22Rv1 (cell line): ENCODE measurements around the gene PREP.

Experiments
- ZFX ChIP-seq: fragments of 450-650 bp; IDR thresholded peaks from 2 replicates; pipeline ENCODE4 v1.6.1; 2017; ENCODE audit warnings: antibody characterized with exemption, borderline replicate concordance
- TF ChIP-seq, protein P1 (sequence below): fragments of 450-650 bp; IDR thresholded peaks from 2 replicates; pipeline ENCODE4 v1.5.1; 2017; ENCODE audit warnings: mild to moderate bottlenecking

DNA sequence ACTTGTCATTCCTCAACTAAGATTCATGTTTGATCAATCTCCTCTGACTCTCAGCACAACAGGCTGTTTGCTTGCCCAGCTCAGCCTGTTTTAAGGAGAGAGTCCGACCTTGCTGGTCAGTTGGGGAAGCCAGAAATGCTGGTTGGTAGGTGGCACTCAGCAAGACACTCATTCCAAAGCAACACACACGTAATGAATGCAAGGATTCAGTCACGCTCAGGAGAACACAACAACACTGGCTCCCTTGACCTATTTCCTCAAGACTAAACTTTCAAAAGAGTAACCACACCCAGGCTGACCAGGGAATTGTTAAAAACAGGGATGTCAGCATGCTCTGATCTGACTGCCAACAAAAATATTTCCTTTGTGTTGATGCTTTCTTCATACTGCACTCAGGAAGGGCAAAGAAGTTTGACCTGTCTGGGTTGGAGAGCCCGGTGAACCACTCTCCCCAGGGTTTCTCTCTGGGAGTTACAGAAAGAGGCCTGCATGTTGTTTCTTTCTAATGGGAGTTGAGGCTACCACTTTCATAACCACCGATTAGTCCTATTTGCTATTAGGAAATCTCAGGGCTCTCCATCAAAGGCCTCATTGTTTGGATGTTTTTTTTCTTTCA, 25.6 kb upstream of the PREP start:
- TF ChIP-seq, protein P1, sequence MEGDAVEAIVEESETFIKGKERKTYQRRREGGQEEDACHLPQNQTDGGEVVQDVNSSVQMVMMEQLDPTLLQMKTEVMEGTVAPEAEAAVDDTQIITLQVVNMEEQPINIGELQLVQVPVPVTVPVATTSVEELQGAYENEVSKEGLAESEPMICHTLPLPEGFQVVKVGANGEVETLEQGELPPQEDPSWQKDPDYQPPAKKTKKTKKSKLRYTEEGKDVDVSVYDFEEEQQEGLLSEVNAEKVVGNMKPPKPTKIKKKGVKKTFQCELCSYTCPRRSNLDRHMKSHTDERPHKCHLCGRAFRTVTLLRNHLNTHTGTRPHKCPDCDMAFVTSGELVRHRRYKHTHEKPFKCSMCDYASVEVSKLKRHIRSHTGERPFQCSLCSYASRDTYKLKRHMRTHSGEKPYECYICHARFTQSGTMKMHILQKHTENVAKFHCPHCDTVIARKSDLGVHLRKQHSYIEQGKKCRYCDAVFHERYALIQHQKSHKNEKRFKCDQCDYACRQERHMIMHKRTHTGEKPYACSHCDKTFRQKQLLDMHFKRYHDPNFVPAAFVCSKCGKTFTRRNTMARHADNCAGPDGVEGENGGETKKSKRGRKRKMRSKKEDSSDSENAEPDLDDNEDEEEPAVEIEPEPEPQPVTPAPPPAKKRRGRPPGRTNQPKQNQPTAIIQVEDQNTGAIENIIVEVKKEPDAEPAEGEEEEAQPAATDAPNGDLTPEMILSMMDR = no peak
- TF ChIP-seq ZFX = no peak
